DND-41 (cell line): ENCODE measurements around the gene HINT3.

Experiments
- CTCF ChIP-seq: IDR thresholded peaks from 2 replicates; pipeline ENCODE4 v1.5.1; 2012; ENCODE audit warnings: borderline replicate concordance, low read length, moderate library complexity, mild to moderate bottlenecking; ENCODE audit not compliant: poor library complexity, severe bottlenecking; ENCODE audit errors: extremely low read depth
- EZH2 ChIP-seq: IDR thresholded peaks from 3 replicates; pipeline ENCODE4 v1.6.1; 2012; ENCODE audit warnings: borderline replicate concordance, low read depth, mild to moderate bottlenecking, moderate library complexity, low read length, inconsistent platforms; ENCODE audit not compliant: severe bottlenecking

DNA sequence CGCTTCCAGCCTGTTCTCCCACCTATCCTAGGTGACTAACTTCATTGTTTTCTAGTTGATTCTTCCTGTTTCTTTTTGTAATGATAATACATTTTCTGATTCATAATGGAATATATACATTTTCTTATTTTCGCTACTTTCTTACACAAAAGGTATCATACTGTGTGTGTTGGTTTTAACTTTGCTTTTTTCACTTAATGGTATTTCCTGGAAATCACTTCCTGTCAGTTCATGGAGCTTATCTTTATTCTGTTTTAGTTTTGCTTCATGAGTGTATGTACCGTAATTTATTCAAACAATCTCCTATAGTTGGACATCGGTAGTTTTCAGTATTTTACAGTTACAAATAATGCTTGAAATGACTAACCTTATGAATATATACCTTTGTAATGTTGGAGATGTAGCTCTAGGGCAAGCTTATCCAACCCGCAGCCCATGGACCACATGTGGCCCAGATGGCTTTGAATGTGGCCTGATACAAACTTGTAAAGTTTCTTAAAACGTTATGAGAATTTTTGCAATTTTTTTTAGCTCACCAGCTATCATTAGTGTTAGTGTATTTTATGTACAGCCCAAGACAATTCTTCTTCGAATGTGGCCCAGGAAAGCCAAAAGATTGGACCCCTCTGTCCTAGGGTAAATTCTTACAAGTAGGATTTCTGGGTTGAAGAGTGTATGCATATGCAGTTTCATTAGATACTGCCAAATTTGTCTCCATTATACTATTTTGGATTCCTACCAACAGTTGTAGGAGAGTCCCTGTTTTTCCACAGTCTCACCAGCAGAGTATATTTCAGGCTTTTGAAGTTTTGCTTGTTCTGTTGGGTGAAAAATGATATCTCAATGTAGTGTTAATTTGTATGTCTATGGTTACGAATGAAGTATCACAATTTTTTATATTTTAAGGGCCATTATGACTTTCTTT is 46.4 kb downstream of the HINT3 start:
- TF ChIP-seq EZH2 (no peak), CTCF (no peak)
